ENCODE results near the gene PACS1.

PACS1 gene

DNA sequence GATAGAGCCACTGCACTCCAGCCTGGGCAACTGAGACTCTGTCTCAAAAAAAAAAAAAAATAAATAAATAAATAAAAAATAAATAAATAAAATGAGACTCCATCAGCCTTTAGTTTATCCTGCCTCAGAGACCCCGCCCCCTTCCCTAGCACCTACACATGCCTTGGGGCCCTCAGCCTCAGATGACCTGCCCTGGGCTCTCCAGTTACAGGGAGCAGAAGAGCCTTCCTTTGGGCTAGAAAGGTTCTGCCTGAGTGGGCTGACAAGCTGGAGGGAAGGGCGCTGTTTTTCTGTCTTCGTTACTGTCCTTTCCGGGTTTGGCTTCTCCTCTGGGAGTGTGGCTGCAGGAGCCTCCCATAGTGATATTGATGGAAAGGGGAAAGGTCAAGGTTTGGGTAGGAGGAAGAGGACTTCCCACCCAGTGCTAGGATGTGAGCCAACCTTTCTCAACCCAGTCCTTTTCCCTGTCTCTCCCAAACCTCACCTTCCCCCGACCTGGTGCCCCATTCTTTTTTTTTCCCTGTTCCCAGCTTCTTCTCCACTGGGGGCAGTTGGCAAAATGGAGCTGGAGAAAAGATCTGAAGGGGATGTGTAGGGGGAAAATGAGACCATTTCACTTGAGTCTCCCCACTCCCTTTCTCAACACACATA lies 19.4 kb upstream of the PACS1 start:
- DNase-seq (ENCODE audit: low spot score): no peak

DNA sequence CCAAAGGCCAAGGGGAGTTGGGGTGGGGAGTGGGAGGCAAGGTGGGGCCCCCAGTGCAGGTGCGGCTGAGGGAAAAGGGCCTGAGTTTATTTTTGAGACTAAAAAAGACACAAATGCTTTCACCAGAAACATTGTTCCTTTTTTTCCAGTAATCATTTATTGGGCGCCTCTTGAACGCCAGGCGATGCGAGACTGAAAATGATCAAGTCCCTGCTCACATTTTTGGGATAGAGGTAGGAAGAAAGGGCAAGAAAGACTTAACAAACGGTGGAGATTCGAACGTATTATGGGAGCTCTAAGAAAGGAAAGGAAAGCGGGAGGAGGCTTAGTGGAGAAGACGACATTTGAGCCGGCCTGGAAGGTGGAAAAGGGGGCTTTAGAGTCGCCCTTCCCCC lies 18.7 kb upstream of the PACS1 start:
- no peak for DNase-seq (ENCODE audit: low spot score)

DNA sequence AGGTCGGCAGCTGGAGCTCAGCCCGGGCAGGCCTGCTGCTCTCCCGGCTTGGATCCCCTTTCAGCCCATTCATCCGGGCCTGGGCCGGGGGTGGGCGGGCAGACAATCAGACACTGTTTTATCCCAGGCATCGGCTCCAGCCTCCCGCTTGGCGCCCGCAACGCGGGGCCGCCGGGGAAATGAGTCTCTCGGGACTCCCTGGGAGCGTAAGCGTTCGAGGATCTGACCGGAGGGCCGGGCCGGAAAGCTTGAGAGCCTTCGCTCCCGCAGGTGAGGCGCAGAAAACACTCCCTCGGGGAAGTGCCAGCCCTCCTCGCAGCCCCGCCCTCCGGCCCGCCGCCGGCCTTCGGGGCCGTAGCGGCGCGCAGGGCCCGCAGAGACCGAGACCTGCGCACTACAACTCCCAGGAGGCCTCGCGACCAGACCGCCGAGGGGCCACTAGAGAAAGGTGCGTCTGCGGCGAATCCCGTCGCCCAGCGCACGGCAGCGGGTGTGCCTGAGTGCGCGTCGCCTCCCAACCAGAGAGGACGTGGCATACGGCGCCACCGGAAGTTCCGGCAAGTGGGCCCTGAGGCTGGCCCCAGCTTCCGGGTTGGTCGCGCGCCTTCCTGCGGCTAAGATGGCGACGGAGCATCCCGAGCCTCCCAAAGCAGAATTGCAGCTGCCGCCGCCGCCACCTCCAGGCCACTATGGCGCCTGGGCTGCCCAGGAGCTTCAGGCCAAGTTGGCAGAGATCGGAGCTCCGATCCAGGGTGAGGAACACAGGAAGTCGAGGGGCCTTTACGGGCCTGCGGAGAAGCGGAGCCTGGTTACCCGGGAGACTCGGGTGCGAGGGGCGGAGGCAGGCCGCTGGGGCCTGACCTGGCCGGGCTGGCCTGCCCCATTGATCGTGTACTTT lies 18.1 kb upstream of the PACS1 start, which contains the start of gene SF3B2:
SF3B2 (plus strand) TSS at position 599 of the 898 bp plus-strand sequence; CDS start at position 620, 21 bp downstream.
- peak; percentile 99 for DNase-seq (ENCODE audit: low spot score)

DNA sequence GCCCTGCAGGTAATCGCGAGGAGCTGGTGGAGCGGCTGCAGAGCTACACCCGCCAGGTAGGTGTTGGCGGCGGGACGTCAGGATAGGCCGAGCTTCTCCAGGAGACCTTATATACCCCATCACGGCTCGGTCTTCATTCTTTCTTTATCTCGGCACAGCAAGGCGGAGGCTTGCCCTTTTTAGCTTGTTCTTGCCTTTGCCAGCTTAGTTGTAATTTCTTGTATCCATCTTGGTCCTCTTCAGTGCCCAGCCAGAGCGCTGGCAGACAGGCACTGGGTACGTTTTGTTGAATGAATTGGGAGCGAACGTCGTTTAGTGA lies 17.4 kb upstream of the PACS1 start:
- DNase-seq (ENCODE audit: low spot score): no peak

DNA sequence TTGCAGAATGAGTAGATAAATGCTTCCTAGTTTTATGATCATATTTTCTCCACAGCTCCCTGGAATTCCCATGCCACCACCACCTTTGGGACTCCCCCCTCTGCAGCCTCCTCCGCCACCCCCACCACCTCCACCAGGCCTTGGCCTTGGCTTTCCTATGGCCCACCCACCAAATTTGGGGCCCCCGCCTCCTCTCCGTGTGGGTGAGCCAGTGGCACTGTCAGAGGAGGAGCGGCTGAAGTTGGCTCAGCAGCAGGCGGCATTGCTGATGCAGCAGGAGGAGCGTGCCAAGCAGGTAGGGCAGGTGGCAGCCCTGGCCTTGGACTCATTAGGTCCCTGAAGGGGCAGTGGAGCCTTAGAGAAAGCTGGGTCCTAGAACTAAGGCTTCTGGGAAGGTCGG lies 15.1 kb upstream of the PACS1 start:
- DNase-seq (ENCODE audit: low spot score): no peak

DNA sequence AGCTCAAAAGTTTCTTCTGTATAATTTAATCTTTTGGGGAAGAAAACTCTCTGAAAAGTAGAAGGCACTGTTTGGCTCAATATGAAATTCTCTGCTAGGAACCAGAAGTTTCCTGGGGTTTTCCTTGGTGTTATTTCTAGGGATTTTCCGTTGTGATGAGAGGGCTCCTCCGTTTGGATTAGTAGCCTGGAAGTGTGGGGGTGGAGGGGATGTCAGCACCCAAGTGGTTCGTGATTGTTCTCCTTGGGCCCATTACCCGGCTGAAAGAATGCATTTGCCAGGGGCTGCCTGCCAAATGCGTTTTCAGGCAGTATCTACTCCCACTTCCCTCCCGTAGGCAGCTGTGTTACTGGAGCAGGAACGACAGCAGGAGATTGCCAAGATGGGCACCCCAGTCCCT lies 13.6 kb upstream of the PACS1 start:
- DNase-seq (ENCODE audit: low spot score): no peak

DNA sequence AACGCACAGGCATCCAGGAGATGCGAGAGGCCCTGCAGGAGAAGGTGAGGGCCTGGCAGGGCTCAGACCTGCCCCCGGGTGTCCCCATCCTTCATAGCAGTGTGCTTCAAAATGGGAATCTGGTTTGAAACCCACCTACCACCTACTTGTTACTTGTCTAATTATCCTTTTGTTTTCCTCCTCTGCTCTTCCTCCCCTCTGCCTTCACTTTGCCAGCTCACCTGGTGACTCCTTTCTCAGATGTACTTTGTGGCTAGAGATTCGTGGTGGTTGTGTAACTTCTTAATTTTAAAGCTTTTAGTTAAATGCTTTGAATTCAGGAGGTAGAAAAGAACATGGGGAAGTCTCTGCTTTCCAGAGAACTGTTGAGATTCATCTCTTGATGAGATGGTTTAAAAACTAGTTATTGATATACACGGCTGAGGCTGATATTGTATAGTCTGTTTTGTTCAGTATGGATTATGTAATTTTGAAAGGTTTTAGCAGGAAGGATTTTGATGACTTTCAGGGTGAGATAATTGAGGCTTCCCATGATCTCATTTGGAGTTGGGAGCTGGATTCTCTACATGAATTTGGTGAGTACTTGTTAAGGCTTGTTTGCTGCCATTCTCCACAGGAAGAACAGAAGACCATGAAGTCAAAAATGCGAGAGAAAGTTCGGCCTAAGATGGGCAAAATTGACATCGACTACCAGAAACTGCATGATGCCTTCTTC lies 9.9 kb upstream of the PACS1 start:
- DNase-seq (ENCODE audit: low spot score): peak; percentile 61

DNA sequence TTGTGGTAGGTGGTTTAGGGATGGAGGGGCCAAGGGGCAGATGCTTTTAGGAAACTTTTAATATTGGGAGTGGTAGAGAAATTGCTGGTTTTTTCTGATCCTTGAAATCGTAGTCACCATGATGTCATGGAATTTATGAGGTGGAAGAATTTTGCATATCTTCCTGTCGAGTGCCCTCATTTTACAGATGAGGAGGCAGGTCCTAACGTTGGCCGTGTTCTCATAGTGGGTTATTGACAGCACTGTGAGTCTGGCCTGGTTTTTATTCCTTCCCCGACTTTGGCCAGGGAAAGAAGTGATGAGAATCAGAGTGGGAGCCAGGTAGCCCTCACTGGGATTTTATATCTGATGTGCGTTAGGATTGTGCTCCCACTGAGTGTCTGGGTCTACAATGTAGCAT lies 8.8 kb upstream of the PACS1 start:
- DNase-seq (ENCODE audit: low spot score): no peak

DNA sequence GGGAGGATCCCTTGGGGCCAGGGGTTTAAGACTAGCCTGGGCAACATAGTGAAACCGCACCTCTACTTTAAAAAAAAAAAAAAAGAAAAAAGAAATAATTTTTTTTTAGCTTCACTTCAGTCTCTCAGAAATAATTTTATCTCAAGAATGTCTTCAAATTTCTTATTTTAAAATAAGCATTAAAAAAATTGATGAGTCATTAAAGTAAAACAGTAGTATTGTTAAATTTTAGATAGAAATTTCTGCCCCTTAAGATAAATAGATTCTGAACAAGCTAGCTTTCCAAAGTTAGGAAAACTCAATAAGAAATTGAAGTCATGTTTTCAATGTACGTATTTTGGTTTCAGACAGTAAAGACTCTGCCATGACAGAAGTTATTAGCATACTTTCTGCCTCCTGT lies 7.7 kb upstream of the PACS1 start:
- DNase-seq (ENCODE audit: low spot score): no peak

DNA sequence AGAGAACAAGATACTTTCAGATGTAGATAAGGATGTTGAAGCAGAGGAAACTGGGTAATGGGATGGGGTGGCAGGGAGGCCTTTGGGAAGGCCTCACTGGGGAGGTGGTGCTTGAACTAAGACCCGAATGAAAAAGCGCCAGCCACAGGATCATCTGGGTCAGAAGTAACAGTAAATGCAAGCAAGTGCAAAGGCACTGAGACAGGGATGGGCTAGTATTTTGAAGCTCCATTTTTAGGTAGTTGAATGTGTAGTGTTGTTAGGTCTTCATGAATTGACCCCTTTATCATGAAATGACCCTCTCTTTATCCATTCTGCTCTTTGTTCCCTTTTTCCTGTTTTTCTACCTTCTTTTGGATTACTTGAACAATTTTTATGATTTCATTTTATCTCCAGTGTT lies 6.2 kb upstream of the PACS1 start:
- DNase-seq (ENCODE audit: low spot score): no peak

DNA sequence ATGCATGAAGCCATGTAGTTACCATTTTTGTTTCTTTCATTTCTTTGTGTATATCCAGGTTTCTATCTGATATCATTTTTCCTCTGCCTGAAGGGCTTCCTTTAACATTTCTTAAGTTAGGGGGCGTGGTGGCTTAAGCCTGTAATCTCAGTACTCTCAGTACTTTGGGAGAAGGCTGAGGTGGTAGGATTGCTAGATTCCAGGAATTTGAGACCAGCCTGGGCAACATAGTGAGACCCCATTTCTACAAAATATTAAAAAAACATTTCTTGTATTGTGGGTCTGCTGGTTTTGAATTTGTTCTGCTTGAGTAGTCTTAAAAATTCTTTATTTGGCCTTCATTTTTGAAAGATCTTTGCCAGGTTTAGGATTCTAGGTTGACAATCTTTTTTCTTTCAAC lies 5.5 kb upstream of the PACS1 start:
- DNase-seq (ENCODE audit: low spot score): no peak

DNA sequence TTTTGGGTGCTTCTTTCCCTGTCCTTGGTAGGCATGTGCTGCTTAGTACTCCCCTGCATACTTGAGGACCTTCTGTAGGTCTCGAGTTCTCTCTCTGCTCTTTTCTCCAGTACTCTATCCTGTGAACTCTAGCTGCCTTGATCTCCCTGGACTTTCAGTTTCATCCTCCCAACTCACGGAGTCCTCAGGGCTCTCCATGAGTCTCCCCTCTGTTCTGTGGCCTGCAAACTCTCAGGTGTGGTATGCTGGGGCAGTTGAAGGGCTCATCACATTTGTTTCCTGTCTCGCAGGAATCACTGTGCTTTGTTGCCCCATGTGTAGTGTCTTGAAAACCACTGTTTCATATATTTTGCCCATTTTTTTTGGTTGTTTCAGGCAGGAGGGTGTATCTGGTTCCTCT lies 3.3 kb upstream of the PACS1 start:
- no peak for DNase-seq (ENCODE audit: low spot score)

DNA sequence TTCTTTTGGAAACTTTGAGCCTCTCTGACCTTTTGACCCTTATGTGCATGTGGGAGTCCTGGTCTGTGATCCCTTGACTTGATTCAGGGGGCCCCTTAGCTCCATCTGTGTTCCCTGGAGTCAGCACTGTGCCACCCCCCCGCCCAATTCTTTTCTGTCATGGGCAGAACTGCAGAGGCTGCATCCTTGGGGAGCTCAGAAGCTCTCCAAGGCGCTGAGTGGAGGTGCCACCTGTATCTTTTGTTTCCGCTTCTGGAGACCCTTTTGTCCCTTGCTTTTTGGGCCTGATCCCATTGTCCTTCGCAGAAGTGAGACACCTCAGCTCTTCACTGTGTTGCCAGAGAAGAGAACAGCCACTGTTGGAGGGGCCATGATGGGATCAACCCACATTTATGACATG lies 2.4 kb upstream of the PACS1 start:
- DNase-seq (ENCODE audit: low spot score): no peak

DNA sequence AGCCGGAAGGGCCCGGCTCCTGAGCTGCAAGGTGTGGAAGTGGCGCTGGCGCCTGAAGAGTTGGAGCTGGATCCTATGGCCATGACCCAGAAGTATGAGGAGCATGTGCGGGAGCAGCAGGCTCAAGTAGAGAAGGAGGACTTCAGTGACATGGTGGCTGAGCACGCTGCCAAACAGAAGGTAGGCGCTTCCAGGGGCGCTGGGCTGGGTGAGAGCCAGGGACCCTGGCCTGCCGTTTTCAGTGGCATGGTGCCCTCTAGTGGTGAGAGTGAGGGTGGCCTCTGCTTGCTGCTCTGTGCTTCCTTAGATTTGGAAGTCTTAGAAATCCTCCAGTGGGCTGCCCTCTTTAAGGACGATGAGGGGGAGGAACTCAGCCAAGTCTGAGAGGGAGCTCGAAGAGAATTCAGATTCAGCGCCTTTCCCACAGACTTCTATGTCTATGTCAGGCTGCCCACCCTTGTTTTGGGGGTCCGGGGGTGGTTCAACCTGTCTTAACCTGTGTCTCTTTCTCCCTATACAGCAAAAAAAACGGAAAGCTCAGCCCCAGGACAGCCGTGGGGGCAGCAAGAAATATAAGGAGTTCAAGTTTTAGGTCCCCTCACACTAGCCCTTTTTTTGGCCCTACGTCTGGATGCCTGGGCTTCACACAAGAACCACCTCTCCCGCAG lies 1.8 kb upstream of the PACS1 start:
- no peak for DNase-seq (ENCODE audit: low spot score)

DNA sequence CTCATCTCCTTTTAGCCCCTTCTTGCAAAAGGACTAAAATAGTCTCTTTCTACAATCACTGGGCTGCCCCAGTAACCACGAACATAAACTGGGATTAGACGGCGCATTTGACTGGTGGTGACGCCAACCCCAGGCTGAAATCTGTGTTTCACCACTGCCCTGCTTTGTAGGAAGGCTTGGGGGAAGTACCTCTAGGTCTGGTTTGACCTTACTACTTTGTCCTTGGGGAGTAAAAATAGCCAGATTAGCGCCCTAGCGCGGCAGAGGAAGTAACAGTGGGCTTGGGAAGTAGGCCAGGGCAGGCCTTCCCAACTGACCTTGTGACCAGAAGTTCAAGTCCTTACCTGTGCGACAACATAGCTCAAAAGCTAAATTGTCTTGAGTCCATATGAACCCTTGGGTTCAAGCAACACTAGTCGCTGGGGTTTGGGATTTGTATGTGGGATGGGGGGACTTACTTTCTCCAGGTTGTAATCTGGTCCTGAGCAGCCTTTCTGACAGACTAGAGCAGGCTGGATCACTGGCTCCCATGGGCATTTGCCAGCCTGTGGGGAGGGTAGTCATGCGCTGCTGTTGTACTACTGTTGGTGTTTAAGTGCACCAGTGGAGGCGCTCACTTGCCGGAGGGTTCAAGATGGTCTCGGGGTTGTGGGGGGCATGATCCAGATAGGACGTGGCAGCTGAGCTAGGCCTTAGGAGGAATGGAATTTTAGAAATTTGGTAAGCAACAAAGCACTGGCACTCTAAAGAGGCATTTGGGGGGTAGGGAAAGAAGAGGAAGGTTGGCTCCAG lies 953 bp upstream of the PACS1 start:
- no peak for DNase-seq (ENCODE audit: low spot score)

DNA sequence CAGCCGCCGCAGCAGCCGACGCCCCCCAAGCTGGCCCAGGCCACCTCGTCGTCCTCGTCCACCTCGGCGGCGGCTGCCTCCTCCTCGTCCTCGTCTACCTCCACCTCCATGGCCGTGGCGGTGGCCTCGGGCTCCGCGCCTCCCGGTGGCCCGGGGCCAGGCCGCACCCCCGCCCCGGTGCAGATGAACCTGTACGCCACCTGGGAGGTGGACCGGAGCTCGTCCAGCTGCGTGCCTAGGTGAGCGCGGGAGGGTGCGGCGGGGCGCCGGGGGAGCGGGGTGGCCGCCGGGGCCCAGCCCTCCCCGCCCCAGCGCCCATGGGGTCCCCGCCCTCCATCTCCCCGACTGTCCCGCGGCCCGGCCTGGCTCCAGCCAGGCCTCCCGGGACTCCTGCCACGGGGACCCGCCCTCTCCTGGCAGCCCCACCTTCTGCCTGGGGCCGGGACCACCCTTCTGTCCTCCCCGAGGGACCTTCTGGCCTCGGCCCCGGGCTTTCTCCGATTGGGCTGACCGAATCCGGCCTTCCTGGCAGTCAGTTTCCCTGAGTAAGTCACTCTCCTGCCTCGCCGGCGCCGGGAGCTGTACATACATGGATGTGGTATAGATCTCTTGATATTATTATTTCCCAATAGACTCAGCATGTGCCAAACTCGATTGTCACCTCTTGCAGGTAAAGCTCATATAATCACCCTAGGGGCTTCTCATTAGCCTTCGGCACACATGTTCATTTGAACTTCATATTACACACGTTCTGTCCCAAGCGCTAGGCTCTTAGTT lies 720 bp downstream of the PACS1 start:
- no peak for DNase-seq (ENCODE audit: low spot score)

DNA sequence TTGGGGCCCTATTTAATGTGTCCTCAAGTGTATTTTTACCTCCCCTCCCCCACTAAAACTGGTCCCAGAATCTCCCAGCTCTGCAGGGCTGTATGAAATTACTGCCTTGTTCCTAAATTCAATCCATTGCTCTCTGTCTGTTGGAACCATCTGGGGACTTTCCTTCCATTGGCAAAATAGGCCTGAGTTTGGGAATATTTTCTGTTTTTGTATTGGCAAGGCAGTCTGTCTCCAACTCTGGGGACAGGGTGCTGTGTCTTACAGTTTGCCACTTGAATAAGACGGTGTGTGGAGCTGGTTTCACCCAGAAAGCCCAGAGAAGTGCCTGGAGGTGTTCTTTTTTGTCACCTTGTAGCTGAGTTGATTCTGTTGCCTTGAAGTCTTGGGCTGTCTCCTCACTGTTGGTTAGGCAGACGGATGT lies 1.3 kb downstream of the PACS1 start:
- DNase-seq (ENCODE audit: low spot score): no peak

DNA sequence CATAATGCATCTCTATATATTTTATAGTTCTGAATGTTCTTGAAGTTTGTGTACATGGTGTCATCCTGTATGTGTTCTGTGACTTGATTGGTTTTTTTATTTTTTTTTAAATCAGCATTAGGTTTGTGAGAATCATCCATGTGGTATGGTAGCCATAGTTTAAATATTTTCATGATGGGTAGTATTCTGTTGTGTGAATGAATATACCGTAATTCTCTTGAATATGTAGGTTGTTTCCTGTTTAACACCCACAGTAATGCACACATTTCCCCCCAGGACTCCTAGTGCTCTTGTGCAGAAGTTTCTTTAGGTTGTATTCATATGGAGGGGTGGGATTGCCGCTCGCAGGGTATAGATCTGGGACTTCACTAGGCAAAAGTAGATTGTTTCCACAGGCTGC lies 2.0 kb downstream of the PACS1 start:
- DNase-seq (ENCODE audit: low spot score): no peak

DNA sequence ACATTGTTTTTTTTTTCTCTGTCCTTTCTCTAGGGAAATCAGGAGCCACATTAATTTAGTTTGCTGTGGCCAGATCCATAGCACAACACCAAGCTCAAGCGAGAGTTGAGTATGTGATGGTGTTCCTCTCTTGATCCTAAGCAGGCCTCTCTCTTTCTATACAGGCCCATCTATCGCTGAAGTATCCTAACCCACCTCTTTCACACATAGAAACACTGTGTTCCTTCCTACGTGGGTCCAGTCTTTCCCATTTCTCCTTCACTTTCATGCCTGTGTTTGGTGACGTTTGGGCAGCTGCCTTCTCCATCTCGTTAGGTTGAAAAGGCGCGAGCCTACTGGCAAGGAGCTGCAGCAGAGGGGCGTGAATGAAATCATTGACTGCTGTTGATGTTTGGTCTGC lies 2.4 kb downstream of the PACS1 start:
- no peak for DNase-seq (ENCODE audit: low spot score)

DNA sequence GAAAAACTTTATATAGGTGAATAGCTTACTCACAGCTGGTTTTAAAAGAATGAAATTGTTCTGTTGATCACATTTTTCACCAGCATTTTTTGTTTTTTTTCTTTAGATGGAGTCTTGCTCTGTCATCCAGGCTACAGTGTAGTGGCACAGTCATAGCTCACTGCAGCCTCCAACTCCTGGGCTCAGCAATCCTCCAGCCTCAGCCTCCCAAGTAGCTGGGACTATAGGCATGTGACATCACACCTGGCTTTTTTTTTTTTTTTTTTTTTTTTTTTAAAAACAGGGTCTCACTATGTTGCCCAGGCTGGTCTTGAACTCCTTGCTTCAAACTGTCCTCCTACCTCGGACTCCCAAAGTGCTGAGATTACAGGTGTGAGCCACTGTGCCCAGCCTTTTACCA lies 3.6 kb downstream of the PACS1 start:
- DNase-seq (ENCODE audit: low spot score): no peak

DNA sequence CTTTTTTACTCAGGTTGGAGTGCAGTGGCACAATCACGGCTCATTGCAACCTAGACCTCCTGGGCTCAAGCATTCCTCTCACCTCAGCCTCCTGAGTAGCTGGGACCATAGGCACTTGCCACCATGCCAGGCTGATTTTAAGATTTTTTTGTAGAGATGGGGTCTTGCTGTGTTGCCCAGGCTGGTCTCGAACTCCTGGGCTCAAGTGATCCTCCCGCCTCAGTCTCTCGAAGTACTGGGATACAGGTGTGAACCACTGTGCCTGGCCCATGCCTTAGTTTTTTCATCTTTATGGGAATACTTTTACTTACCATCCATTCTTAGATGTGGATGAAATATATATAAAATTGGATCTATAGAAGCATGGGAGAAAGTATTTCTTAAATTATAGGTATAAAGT lies 5.2 kb downstream of the PACS1 start:
- DNase-seq (ENCODE audit: low spot score): no peak

All from putamen (tissue), 1 donor.